Endothelial cell of umbilical vein (primary cell): ENCODE measurements around the gene ANKFN1. TPM values are rescaled to one million over a fixed set of nuclear protein-coding genes. Genes with fewer than 3 reads are reported as not detected.

ENCODE experiments used
- BruUV-seq: library from RNA; stranded (reverse); fragments of 400-500 nt; replicated peaks from 2 replicates; lab custom pipeline; 2021; lab: Mats Ljungman, UMichigan
- CTCF ChIA-PET: fragments of 300-600, 350-600 bp; sonication (Branson Sonifier 250); formaldehyde crosslinking; loops from one replicate; lab custom pipeline; 2021; ENCODE audit warnings: antibody characterized with exemption, inconsistent platforms; lab: Charles Lee
- POLR2A ChIA-PET: fragments of 300-600, 350-600 bp; sonication (Branson Sonifier 250); formaldehyde crosslinking; loops from one replicate; lab custom pipeline; 2021; ENCODE audit warnings: antibody characterized with exemption, inconsistent platforms; lab: Charles Lee
- DNase-seq: peaks from one replicate; pipeline ENCODE4 v3.0.0-alpha.2; 2011; ENCODE audit warnings: low read depth, low spot score
- FAIRE-seq: peaks from 2 replicates; lab custom pipeline; 2011; peaks lifted over from hg19 to GRCh38; lab: Jason Lieb, UNC
- H2AFZ ChIP-seq: 2 replicates; pipeline ENCODE4 v1.6.0; 2012; ENCODE audit warnings: low read depth, low read length, control low read depth, inconsistent platforms
- H3K27ac ChIP-seq: 2 replicates; pipeline ENCODE4 v1.5.1; 2011; ENCODE audit warnings: low read depth, mild to moderate bottlenecking, control low read depth, low read length, moderate library complexity; ENCODE audit not compliant: insufficient read depth
- H3K27me3 ChIP-seq, 2 experiments: 2 replicates each; pipeline versions ENCODE4 v1.6.0 to v1.6.1; 2011; ENCODE audit warnings: low read length in 2 of 2, mixed read lengths in 1 of 2; ENCODE audit not compliant: control insufficient read depth in 2 of 2, insufficient read depth in 2 of 2
- H3K36me3 ChIP-seq, 2 experiments: 2 replicates in 1 of 2; 3 replicates in 1 of 2; pipeline ENCODE4 v1.5.1; 2011; ENCODE audit warnings: low read length in 2 of 2, mild to moderate bottlenecking in 1 of 2, moderate library complexity in 1 of 2; ENCODE audit not compliant: control insufficient read depth in 2 of 2, insufficient read depth in 2 of 2; ENCODE audit errors: extremely low read depth in 1 of 2
- H3K4me1 ChIP-seq: 3 replicates; pipeline ENCODE4 v1.5.1; 2011; ENCODE audit warnings: mild to moderate bottlenecking, low read length; ENCODE audit not compliant: control insufficient read depth, insufficient read depth; ENCODE audit errors: extremely low read depth
- H3K4me2 ChIP-seq: 2 replicates; pipeline ENCODE4 v1.6.1; 2011; ENCODE audit warnings: low read length, control low read depth, mixed read lengths; ENCODE audit not compliant: insufficient read depth
- H3K4me3 ChIP-seq, 3 experiments: fragments of 200-600 bp in 1 of 3; sonication (generic), shearing (Covaris generic) in 1 of 3; replicated peaks in 1 of 3; 2 replicates each; pipeline ENCODE4 v1.5.1; 2011 to 2016; ENCODE audit warnings: control low read depth in 3 of 3, low read length in 3 of 3, mild to moderate bottlenecking in 2 of 3, inconsistent platforms in 1 of 3, low read depth in 1 of 3, moderate library complexity in 1 of 3; ENCODE audit not compliant: insufficient read depth in 1 of 3
- H3K79me2 ChIP-seq: 2 replicates; pipeline ENCODE4 v1.6.0; 2012; ENCODE audit warnings: low read length, inconsistent platforms; ENCODE audit not compliant: control insufficient read depth, insufficient read depth
- H3K9ac ChIP-seq: replicated peaks from 2 replicates; pipeline ENCODE3; 2011; ENCODE audit warnings: low read length, control low read depth; ENCODE audit not compliant: insufficient read depth; ENCODE audit errors: extremely low read depth
- H3K9me1 ChIP-seq: replicated peaks from 3 replicates; pipeline ENCODE4 v1.6.0; 2011; ENCODE audit warnings: mild to moderate bottlenecking, low read length; ENCODE audit not compliant: control insufficient read depth, insufficient read depth; ENCODE audit errors: extremely low read depth
- H3K9me3 ChIP-seq: replicated peaks from 2 replicates; pipeline ENCODE4 v1.5.1; 2012; ENCODE audit warnings: low read length, inconsistent platforms; ENCODE audit not compliant: control insufficient read depth, insufficient read depth
- H4K20me1 ChIP-seq: replicated peaks from 2 replicates; pipeline ENCODE3; 2011; ENCODE audit warnings: mild to moderate bottlenecking, low read length; ENCODE audit not compliant: control insufficient read depth, insufficient read depth; ENCODE audit errors: extremely low read depth
- CTCF ChIP-seq, 2 donors: IDR thresholded peaks; 1 replicate in 1 of 2; 2 replicates in 1 of 2; pipeline ENCODE4 v1.5.1; 2011; ENCODE audit warnings: low read length in 2 of 2, mild to moderate bottlenecking in 2 of 2, moderate library complexity in 2 of 2, control low read depth in 1 of 2, inconsistent platforms in 1 of 2, low read depth in 1 of 2; ENCODE audit not compliant: insufficient read depth in 1 of 2; ENCODE audit errors: extremely low read depth in 1 of 2
- EZH2 ChIP-seq: IDR thresholded peaks from 2 replicates; pipeline ENCODE4 v1.6.1; 2012; ENCODE audit warnings: borderline replicate concordance, low read depth, mild to moderate bottlenecking, moderate library complexity, low read length, inconsistent platforms; ENCODE audit not compliant: severe bottlenecking
- FOS ChIP-seq: IDR thresholded peaks from 2 replicates; pipeline ENCODE4 v1.6.1; 2011; ENCODE audit warnings: mild to moderate bottlenecking, low read length, moderate library complexity, borderline replicate concordance; ENCODE audit not compliant: insufficient read depth
- GATA2 ChIP-seq: IDR thresholded peaks from 2 replicates; pipeline ENCODE4 v1.7.0; 2011; ENCODE audit warnings: low read depth, mild to moderate bottlenecking, moderate library complexity, mixed read lengths, low read length; ENCODE audit not compliant: insufficient read length, insufficient read depth
- JUN ChIP-seq: IDR thresholded peaks from 2 replicates; pipeline ENCODE4 v1.6.1; 2011; ENCODE audit warnings: borderline replicate concordance, low read depth; ENCODE audit not compliant: insufficient read length, insufficient read depth
- MAX ChIP-seq: IDR thresholded peaks from 2 replicates; pipeline ENCODE4 v1.6.1; 2011; ENCODE audit not compliant: insufficient read depth, insufficient read length
- MYC ChIP-seq: IDR thresholded peaks from one replicate; pipeline ENCODE4 v1.6.1; 2011; ENCODE audit warnings: mild to moderate bottlenecking, low read depth, low read length
- POLR2A ChIP-seq: IDR thresholded peaks from 2 replicates; pipeline ENCODE4 v1.6.1; 2012; ENCODE audit warnings: low read depth, mild to moderate bottlenecking, control low read depth, low read length
- POLR2AphosphoS5 ChIP-seq: IDR thresholded peaks from 2 replicates; pipeline ENCODE4 v1.6.1; 2012; ENCODE audit warnings: low read depth, mild to moderate bottlenecking, control low read depth, low read length, moderate library complexity; ENCODE audit not compliant: insufficient read depth
- dilution Hi-C: fragments of 300-500 bp; cut with MboI; formaldehyde crosslinking; loops from one replicate; pipeline ENCODE4 v1.15.0; 2019; ENCODE audit warnings: low sequenced_read_pairs; ENCODE audit not compliant: extremely low pct_ligation_motif_present
- intact Hi-C: fragments of 100-400 bp; cut with micrococcal nuclease; formaldehyde crosslinking; loops from one replicate; pipeline ENCODE4 v1.10.0; 2022
- polyA plus RNA-seq, 4 experiments: library from polyadenylated mRNA; depleted of rRNA in 3 of 4; stranded (reverse) in 3 of 4; unstranded in 1 of 4; fragments of >200 nt; gene quantifications; 2 replicates each; pipeline versions ENCODE4 v1.2.1 to v1.2.3, GENCODE V29; 2011 to 2012; ENCODE audit warnings: missing spikeins in 1 of 4
- total RNA-seq: library from RNA; stranded (reverse); gene quantifications from 2 replicates; pipeline ENCODE4 v1.2.3, GENCODE V29; 2021

Gene ANKFN1
- total and polyA plus RNA-seq, 2 donors (not counting 3 experiments of a cell fraction or from before 2014, with no cell fraction given): 0.15 TPM; not detected in 1

- no peak for TF ChIP-seq POLR2AphosphoS5
- TF ChIP-seq EZH2: no peak
- TF ChIP-seq FOS: no peak
- TF ChIP-seq MYC: no peak
- no peak for TF ChIP-seq GATA2
- no peak for TF ChIP-seq MAX
- no peak for TF ChIP-seq POLR2A
- TF ChIP-seq CTCF (IDR thresholded peaks at IDR 0.05; ENCODE audit: extremely low read depth in 1 of 2, insufficient read depth in 1 of 2, low read depth in 1 of 2, low read length in 2 of 2): no peak
- no peak for TF ChIP-seq JUN
- ChIA-PET CTCF (interaction anchor here (1.1 kb wide), 1 partner anchor 8 kb away, joined by 3 read pairs; no protein-coding TSS in a partner anchor), POLR2A (no interaction called here)
- Histone ChIP-seq H4K20me1 (no peaks in the 10 kb centered on the region), H3K27ac (no peak overlapping the region), H3K79me2 (no peaks in the 10 kb centered on the region), H3K4me2 (peak overlapping the region; percentile 60), H3K9me1 (no peaks in the 10 kb centered on the region), H3K4me1 (peaks cover 25% of the 10 kb centered on the region), H3K4me3 (no peak overlapping the region), H3K36me3 (no peaks in the 10 kb centered on the region), H3K9me3 (no peaks in the 10 kb centered on the region), H2AFZ (peak overlapping the region; percentile 74), H3K9ac (no peak overlapping the region), H3K27me3 (no peaks in the 10 kb centered on the region)
- peak; percentile 26 for DNase-seq
- dilution Hi-C loops (loop anchor here (10.0 kb wide), 1 partner anchor 115 kb away; no protein-coding TSS in a partner anchor), intact Hi-C loops (no loop called here)
- no TSS peak for BruUV-seq
- FAIRE-seq: no peak
Observed at GRCh38 chr17:56290101-56290801, 137.0 kb downstream of the ANKFN1 start.
